Muscle layer of colon (tissue), 2 donors: ENCODE measurements around the gene PAPOLA.

ENCODE experiments used
- H3K27ac ChIP-seq: one replicate; pipeline ENCODE4 v1.7.0; 2013; ENCODE audit warnings: low read depth, mild to moderate bottlenecking, low read length, moderate library complexity
- H3K27me3 ChIP-seq, 2 donors: one replicate each; pipeline ENCODE4 v1.7.0; 2013; ENCODE audit warnings: low read length in 2 of 2, mild to moderate bottlenecking in 2 of 2; ENCODE audit not compliant: insufficient read depth in 2 of 2, control insufficient read depth in 1 of 2
- H3K36me3 ChIP-seq: one replicate; pipeline ENCODE4 v1.7.0; 2013; ENCODE audit warnings: mild to moderate bottlenecking, low read length; ENCODE audit not compliant: insufficient read depth
- H3K4me1 ChIP-seq: one replicate; pipeline ENCODE4 v1.7.0; 2013; ENCODE audit warnings: mild to moderate bottlenecking, low read length; ENCODE audit not compliant: insufficient read depth
- H3K4me3 ChIP-seq, 2 donors: one replicate each; pipeline ENCODE4 v1.7.0; 2013; ENCODE audit warnings: low read length in 2 of 2, low read depth in 1 of 2, mild to moderate bottlenecking in 1 of 2, moderate library complexity in 1 of 2
- H3K9ac ChIP-seq: one replicate; pipeline ENCODE4 v1.7.0; 2013; ENCODE audit warnings: low read length
- H3K9me3 ChIP-seq: one replicate; pipeline ENCODE4 v1.7.0; 2013; ENCODE audit warnings: mild to moderate bottlenecking, low read length
- donor health status: abdominal sarcoma.
- donor health status: Adenocarcinoma of cecum.

The PAPOLA gene

GRCh38 chr14:96525452-96525851, 23.3 kb downstream of the PAPOLA start:
- no peak overlapping the region for H3K9ac ChIP-seq
- no peak overlapping the region for H3K27ac ChIP-seq
- H3K9me3 ChIP-seq: no peaks in the 10 kb centered on the region
- no peak overlapping the region for H3K4me3 ChIP-seq
- no peaks in the 10 kb centered on the region for H3K4me1 ChIP-seq
- no peaks in the 10 kb centered on the region for H3K27me3 ChIP-seq
- H3K36me3 ChIP-seq: peaks cover 38% of the 10 kb centered on the region

- Histone ChIP-seq H3K27me3 (no peaks in the 10 kb centered on the region), H3K4me3 (no peak overlapping the region), H3K9me3 (no peaks in the 10 kb centered on the region), H3K9ac (no peak overlapping the region), H3K36me3 (peaks cover 30% of the 10 kb centered on the region), H3K4me1 (no peaks in the 10 kb centered on the region), H3K27ac (no peak overlapping the region)
Observed at GRCh38 chr14:96532632-96533031, 30.4 kb downstream of the PAPOLA start.

GRCh38 chr14:96536807-96537206, 34.6 kb downstream of the PAPOLA start:
- H3K4me3 ChIP-seq: no peak overlapping the region
- no peaks in the 10 kb centered on the region for H3K27me3 ChIP-seq
- H3K27ac ChIP-seq: no peak overlapping the region
- no peaks in the 10 kb centered on the region for H3K4me1 ChIP-seq
- no peaks in the 10 kb centered on the region for H3K9me3 ChIP-seq
- H3K36me3 ChIP-seq: peaks cover 22% of the 10 kb centered on the region
- no peak overlapping the region for H3K9ac ChIP-seq

GRCh38 chr14:96538097-96538989, 36.2 kb downstream of the PAPOLA start:
- Histone ChIP-seq H3K27me3 (no peaks in the 10 kb centered on the region), H3K9me3 (no peaks in the 10 kb centered on the region), H3K4me1 (no peaks in the 10 kb centered on the region), H3K9ac (no peak overlapping the region), H3K36me3 (peaks cover 23% of the 10 kb centered on the region), H3K4me3 (no peak overlapping the region), H3K27ac (no peak overlapping the region)

GRCh38 chr14:96538990-96539317, 36.8 kb downstream of the PAPOLA start:
- H3K27me3 ChIP-seq: no peaks in the 10 kb centered on the region
- no peak overlapping the region for H3K27ac ChIP-seq
- H3K9ac ChIP-seq: no peak overlapping the region
- H3K36me3 ChIP-seq: peaks cover 25% of the 10 kb centered on the region
- no peak overlapping the region for H3K4me3 ChIP-seq
- H3K4me1 ChIP-seq: no peaks in the 10 kb centered on the region
- H3K9me3 ChIP-seq: no peaks in the 10 kb centered on the region

- H3K9ac ChIP-seq: no peak overlapping the region
- H3K36me3 ChIP-seq: peaks cover 67% of the 10 kb centered on the region
Observed at GRCh38 chr14:96554315-96554910, 52.2 kb downstream of the PAPOLA start.

GRCh38 chr14:96559571-96559970, 57.4 kb downstream of the PAPOLA start:
- Histone ChIP-seq H3K27ac (no peak overlapping the region), H3K4me3 (no peak overlapping the region), H3K36me3 (peaks cover 39% of the 10 kb centered on the region), H3K27me3 (no peaks in the 10 kb centered on the region), H3K4me1 (no peaks in the 10 kb centered on the region), H3K9me3 (no peaks in the 10 kb centered on the region), H3K9ac (no peak overlapping the region)

More at GRCh38 chr14:96554315-96554910, 52.2 kb downstream of the PAPOLA start:
- Histone ChIP-seq H3K27ac (no peak overlapping the region), H3K27me3 (no peaks in the 10 kb centered on the region), H3K4me3 (no peak overlapping the region), H3K9me3 (no peaks in the 10 kb centered on the region), H3K4me1 (no peaks in the 10 kb centered on the region)

GRCh38 chr14:96564389-96564788, 62.2 kb downstream of the PAPOLA start:
- H3K4me3 ChIP-seq: no peak overlapping the region
- H3K4me1 ChIP-seq: no peaks in the 10 kb centered on the region
- H3K27ac ChIP-seq: no peak overlapping the region
- no peaks in the 10 kb centered on the region for H3K9me3 ChIP-seq
- no peaks in the 10 kb centered on the region for H3K27me3 ChIP-seq
- peaks cover 26% of the 10 kb centered on the region for H3K36me3 ChIP-seq
- no peak overlapping the region for H3K9ac ChIP-seq

GRCh38 chr14:96565811-96566210, 63.6 kb downstream of the PAPOLA start:
- peaks cover 20% of the 10 kb centered on the region for H3K36me3 ChIP-seq
- H3K27me3 ChIP-seq: no peaks in the 10 kb centered on the region
- H3K4me3 ChIP-seq: no peak overlapping the region
- H3K4me1 ChIP-seq: no peaks in the 10 kb centered on the region
- H3K9me3 ChIP-seq: no peaks in the 10 kb centered on the region
- no peak overlapping the region for H3K27ac ChIP-seq
- no peak overlapping the region for H3K9ac ChIP-seq

- H3K9ac ChIP-seq: no peak overlapping the region
- no peaks in the 10 kb centered on the region for H3K27me3 ChIP-seq
- no peaks in the 10 kb centered on the region for H3K4me1 ChIP-seq
- H3K9me3 ChIP-seq: no peaks in the 10 kb centered on the region
- H3K27ac ChIP-seq: no peak overlapping the region
- H3K36me3 ChIP-seq: peaks cover 22% of the 10 kb centered on the region
- no peak overlapping the region for H3K4me3 ChIP-seq
Observed at GRCh38 chr14:96567289-96567899, 65.2 kb downstream of the PAPOLA start.

- H3K9ac ChIP-seq: no peak overlapping the region
- peaks cover 22% of the 10 kb centered on the region for H3K36me3 ChIP-seq
- no peaks in the 10 kb centered on the region for H3K4me1 ChIP-seq
- no peak overlapping the region for H3K4me3 ChIP-seq
- H3K27me3 ChIP-seq: no peaks in the 10 kb centered on the region
- no peak overlapping the region for H3K27ac ChIP-seq
- no peaks in the 10 kb centered on the region for H3K9me3 ChIP-seq
Observed at GRCh38 chr14:96568621-96569020, 66.4 kb downstream of the PAPOLA start.
